Thyroid gland (tissue), 4 donors: ENCODE results near the gene SH2D5.

ENCODE experiments used
- POLR2A ChIP-seq, 2 donors: fragments of 450-650 bp; IDR thresholded peaks; one replicate each; pipeline ENCODE4 v1.6.1; 2017; ENCODE audit warnings: antibody characterized with exemption in 2 of 2, mild to moderate bottlenecking in 2 of 2, moderate library complexity in 1 of 2
- TF ChIP-seq, protein P1 (sequence below), 6 experiments: fragments of 200-600 bp in 3 of 6; fragments of 450-650 bp in 3 of 6; sonication (generic) in 3 of 6; IDR thresholded peaks; one replicate each; pipeline ENCODE4 v1.5.1; 2016 to 2019; ENCODE audit warnings: antibody characterized with exemption in 6 of 6, mild to moderate bottlenecking in 2 of 6, inconsistent platforms in 1 of 6, moderate library complexity in 1 of 6

GRCh38 chr1:20680269-20680668, 52.2 kb downstream of the SH2D5 start:
- TF ChIP-seq, protein P1, sequence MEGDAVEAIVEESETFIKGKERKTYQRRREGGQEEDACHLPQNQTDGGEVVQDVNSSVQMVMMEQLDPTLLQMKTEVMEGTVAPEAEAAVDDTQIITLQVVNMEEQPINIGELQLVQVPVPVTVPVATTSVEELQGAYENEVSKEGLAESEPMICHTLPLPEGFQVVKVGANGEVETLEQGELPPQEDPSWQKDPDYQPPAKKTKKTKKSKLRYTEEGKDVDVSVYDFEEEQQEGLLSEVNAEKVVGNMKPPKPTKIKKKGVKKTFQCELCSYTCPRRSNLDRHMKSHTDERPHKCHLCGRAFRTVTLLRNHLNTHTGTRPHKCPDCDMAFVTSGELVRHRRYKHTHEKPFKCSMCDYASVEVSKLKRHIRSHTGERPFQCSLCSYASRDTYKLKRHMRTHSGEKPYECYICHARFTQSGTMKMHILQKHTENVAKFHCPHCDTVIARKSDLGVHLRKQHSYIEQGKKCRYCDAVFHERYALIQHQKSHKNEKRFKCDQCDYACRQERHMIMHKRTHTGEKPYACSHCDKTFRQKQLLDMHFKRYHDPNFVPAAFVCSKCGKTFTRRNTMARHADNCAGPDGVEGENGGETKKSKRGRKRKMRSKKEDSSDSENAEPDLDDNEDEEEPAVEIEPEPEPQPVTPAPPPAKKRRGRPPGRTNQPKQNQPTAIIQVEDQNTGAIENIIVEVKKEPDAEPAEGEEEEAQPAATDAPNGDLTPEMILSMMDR (IDR thresholded peaks at IDR 0.05) = no peak
- TF ChIP-seq POLR2A (IDR thresholded peaks at IDR 0.05) = no peak
